AG09309 (cell line): Measurements from ENCODE around the gene ATP11A.
A peak's percentile ranks its signal among the peaks of the same experiment; 100 is the strongest.
"Not testable (repeated sequence)": the region's sequence is repeated elsewhere in the genome, so short reads cannot be mapped to it uniquely, and the experiment has no call there.

Source experiments
- DNase-seq: peaks from one replicate; pipeline ENCODE4 v3.0.0-alpha.2; 2010; ENCODE audit warnings: low read depth
- H3K4me3 ChIP-seq: 2 replicates; pipeline ENCODE4 v1.5.1; 2011; ENCODE audit warnings: mild to moderate bottlenecking, low read depth, low read length, moderate library complexity; ENCODE audit not compliant: control insufficient read depth
- CTCF ChIP-seq: IDR thresholded peaks from 2 replicates; pipeline ENCODE4 v1.5.1; 2011; ENCODE audit warnings: mild to moderate bottlenecking, low read depth, low read length, inconsistent platforms; ENCODE audit not compliant: insufficient read depth, control insufficient read depth; ENCODE audit errors: missing control alignments

Gene ATP11A

DNA sequence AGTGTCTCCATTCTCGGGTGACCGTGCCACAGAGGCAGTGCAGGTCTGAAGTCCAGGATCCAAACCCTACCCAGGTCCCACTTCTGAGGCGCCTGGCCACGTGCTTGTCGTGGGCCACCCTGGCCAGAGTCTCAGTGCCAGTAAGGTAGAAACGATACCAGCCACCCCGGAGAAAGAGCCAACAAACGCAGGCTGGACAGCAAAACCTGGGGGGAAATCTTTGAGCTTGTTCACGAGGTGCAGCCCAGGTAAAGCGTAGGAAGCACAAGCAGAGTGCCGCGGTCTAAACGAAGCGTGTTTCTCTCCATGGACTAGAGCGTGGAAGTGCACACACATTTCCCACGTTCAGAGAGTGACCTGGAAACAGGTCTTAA, 95.6 kb downstream of the ATP11A start:
- no peak overlapping the region for H3K4me3 ChIP-seq
- no peak for TF ChIP-seq CTCF
- DNase-seq, result no peak

- not testable (repeated sequence) for DNase-seq, H3K4me3 ChIP-seq
These were observed 97.0 kb downstream of the ATP11A start for GRCh38 chr13:112786810-112787209.

DNA sequence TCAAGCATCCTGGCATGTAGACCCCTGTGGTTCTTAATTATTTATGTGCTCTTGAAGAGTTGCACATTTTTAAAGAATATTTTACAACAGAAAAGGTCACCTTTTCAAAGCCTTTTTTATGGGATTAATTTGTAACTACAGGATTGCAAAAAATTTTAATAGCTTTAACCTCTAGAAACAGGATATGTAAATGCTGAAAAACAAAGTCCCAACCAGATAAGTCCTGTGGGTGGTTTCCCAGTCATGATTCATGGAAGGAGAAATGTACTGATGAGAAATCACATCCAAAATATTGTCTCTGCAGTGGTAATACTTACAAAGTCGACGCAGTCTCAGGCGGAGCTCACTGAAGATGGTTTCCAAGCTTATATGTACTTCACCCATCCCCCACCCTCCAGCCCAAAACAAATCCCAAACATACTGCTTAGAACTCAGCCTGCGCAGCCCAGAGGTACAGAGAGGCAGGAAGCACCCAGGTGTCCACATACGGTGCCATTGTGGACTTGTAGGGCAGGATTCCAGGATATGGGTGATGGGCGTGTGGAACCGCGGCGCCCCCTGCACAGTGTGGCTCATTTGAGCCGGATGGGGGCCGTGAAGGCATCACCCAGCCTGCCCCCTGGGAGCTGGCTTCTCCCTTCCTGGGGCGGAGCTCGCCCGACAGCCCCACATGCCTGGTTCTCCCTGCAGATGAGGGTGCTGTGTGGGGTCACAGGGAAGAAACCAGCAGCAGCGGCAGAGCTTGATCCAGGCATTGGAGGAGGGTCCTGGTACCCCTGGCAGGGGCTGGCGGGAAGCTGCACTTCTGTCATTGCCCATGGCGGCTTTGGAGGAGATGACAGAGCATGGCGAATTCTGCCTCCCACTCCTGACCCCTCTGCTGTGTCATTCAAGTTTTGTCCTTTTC, 101.2 kb downstream of the ATP11A start:
- no peak overlapping the region for H3K4me3 ChIP-seq
- DNase-seq, result peak; percentile 16
- no peak for TF ChIP-seq CTCF

DNA sequence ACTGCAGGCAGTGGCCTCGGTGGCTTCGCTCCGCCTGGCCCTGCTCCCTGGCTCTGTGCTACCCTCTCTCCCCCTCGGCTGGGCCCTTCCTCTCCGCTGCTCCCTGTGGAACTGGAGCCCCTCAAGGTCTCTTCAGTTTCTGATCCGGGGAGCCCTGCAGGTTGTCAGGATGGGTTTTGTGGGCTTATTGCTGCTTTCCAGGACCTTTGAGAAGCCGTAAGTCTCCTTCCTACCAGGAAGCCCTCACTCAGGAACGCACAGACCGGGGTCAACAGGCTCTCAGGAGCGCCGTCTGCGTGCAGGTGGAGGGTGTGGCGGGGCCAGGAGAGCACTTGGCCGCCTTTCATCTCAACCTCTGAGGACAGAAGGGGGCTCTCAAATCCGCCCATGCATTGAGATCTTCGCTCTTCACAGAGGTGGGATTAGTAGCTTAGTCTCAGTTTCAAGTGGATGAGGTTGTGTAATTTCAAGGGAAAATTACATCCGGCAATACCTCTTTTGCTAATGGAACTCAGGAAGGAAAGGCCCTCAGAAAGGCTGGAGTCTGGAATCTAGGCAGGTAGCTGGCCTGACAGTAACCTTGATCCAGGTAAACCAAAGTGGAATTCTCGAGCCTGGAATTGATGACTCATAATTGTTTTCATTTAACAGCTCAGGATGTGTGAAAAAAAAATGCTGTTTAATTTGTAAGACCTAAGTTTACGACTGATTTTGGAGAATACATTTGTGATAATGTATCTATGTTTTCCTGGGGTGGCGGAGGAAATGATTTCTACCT, 102.0 kb downstream of the ATP11A start:
- TF ChIP-seq CTCF, result no peak
- H3K4me3 ChIP-seq, result no peak overlapping the region
- DNase-seq, result no peak

DNA sequence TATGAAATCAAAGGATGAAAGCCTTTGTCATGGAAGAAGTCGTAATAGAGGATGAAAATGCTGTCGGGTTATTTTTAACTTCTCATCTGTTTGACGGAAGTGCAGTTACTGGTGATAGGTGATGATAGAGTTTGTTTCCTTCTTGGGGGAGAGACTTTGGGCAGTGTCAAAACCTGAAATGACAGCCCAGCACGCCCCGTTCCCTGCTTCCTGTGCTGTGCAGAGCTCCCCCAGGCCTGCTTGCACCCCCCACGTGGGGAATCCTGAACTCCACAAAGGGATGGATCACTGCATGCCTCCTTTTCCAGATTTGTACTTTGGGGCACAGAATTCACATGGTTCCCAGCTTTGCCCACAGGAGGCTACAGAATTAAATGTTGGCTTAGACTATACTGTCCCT, 102.7 kb downstream of the ATP11A start:
- no peak overlapping the region for H3K4me3 ChIP-seq
- TF ChIP-seq CTCF, result no peak
- DNase-seq, result no peak

DNA sequence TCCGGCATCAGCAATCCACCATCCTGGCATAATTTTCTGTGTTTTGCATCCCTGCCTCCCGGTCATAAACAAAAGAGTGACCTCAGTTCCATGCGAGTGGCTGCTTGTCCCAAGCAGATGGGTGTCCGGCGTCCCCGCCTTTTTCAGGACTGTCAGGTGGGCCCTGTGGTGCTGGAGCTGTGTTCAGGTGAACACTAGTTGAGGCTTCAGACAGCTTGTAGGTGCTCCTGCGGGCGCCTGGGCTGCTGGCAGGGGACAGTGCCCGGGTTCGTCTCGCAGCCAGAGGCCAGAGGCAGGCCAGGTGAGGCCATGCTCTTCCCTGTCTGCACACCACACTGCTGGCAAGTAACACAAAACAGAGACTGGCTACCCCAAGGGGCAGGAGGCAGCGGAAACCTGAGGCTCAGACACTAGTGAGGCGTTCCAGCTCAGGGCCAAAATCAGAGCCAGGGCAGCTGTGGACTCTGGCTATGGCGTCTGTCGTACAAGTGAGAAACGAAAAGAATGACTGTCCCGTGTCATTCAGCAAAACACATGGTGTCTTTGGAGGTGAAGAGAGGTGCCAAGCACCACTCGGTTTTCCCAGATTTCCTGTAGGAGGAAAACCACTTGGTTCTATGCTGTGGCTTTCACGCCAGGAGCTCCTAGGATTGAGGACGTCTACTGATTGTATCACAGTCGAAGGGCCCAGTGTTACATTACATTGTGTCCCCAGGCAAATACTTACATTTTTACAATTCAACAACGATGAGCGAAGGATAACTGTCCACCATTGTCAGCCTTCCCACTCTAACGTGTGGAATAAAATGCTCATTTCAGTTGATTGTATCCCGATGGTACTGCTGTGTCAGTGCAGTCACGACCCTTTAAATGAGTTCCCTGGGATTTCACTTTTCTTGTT, 104.0 kb downstream of the ATP11A start:
- DNase-seq, result no peak
- TF ChIP-seq CTCF, result no peak
- H3K4me3 ChIP-seq, result no peak overlapping the region
